Prostate gland (tissue), 2 donors: Measurements from ENCODE around the gene MAPK6. TPM values are rescaled to one million over a fixed set of nuclear protein-coding genes. Genes with fewer than 3 reads are reported as not detected.

ENCODE experiments used
- DNase-seq: peaks from one replicate; pipeline ENCODE4 v3.0.0-alpha.2; 2019; ENCODE audit warnings: low spot score
- H3K27ac ChIP-seq, 2 donors: fragments of 200-600 bp; sonication (generic); 2 replicates each; pipeline ENCODE4 v1.5.1; 2017 to 2019
- H3K27me3 ChIP-seq: fragments of 200-600 bp; sonication (generic); replicated peaks from 2 replicates; pipeline ENCODE4 v1.5.1; 2019; ENCODE audit not compliant: insufficient read depth
- H3K36me3 ChIP-seq, 2 donors: fragments of 200-600 bp; sonication (generic); 1 replicate in 1 of 2; 2 replicates in 1 of 2; pipeline versions ENCODE4 v1.5.1 to v1.8.1; 2017 to 2019
- H3K4me1 ChIP-seq: fragments of 200-600 bp; sonication (generic); replicated peaks from 2 replicates; pipeline ENCODE4 v1.5.1; 2019
- H3K4me3 ChIP-seq, 2 donors: fragments of 200-600 bp; sonication (generic); 2 replicates each; pipeline ENCODE4 v1.5.1; 2017 to 2019
- H3K9me3 ChIP-seq: fragments of 200-600 bp; sonication (generic); 2 replicates; pipeline ENCODE4 v1.5.1; 2017
- POLR2A ChIP-seq: fragments of 450-650 bp; IDR thresholded peaks from one replicate; pipeline ENCODE4 v1.6.1; 2016; ENCODE audit warnings: antibody characterized with exemption, mild to moderate bottlenecking
- POLR2AphosphoS5 ChIP-seq: sonication (generic); formaldehyde crosslinking; IDR thresholded peaks from one replicate; pipeline ENCODE4 v1.6.1; 2017; ENCODE audit warnings: antibody characterized with exemption
- WGBS: methylation state at CpG from one replicate; pipeline ENCODE4 v1.1.5; 2018; 5-methylcytosine and 5-hydroxymethylcytosine counted together
- intact Hi-C: fragments of 100-400 bp; cut with DNase I; formaldehyde crosslinking; loops from one replicate; pipeline ENCODE4 v1.14.2; 2022
- total RNA-seq, 2 donors: library from RNA; depleted of rRNA; stranded (reverse); fragments of >200 nt; gene quantifications; one replicate each; pipeline ENCODE4 v1.1.0, GENCODE V29; 2016
- TF ChIP-seq, protein P1 (sequence below), 4 experiments: fragments of 200-600 bp in 2 of 4; fragments of 450-650 bp in 2 of 4; sonication (generic) in 2 of 4; IDR thresholded peaks; 1 replicate in 3 of 4; 2 replicates in 1 of 4; pipeline ENCODE4 v1.5.1; 2016 to 2019; ENCODE audit warnings: antibody characterized with exemption in 4 of 4, mild to moderate bottlenecking in 2 of 4, moderate library complexity in 2 of 4

MAPK6 gene
- total RNA-seq, 2 donors from 2014 or later = 22.1 to 23.8 TPM

DNA sequence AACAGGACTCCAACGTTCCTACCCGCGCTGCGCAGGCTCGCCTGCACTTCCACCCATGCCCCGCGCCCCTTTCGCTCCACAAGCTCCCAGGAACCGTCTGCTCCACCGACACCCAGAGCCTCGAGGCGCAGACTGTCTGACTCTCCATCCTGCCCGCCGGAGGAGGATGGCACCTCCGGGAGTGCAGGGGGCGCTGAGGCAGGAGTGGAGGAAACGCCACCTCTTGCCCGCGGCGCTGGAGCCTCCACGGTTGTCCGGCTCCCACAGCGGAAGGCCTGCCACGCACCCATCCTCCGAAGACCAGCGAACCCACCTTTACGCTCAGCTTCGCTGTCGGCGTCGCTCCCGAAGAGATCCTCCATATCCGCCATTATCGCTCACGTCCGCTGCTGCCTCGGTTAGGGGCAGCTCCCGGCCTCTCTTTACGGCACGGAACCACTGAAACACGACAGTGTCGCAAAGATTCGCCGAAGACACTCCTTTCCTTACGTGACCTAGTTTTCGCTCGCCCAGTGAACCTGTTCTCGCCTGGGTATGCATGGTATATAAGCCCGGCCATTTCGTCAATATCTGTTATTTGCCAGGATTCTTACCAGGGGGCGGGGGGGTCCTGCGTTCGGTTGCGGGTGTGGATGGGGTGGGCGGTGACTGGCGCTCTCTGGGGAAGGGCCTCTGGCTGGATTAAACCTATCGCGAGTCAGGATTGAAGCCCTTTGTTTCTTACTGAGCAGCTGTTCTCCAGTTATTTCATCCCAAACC is 47.5 kb upstream of the MAPK6 start, which contains the start of gene LEO1:
TSS of gene LEO1 (minus strand) at position 404 of the 759 bp plus-strand sequence. CDS start at position 371, 33 bp downstream.
- peak; percentile 93 for DNase-seq
- H3K9me3 ChIP-seq = no peaks in the 10 kb centered on the region
- peak within 1 kb of the TSS; percentile 79 to 81 for H3K4me3 ChIP-seq
- intact Hi-C loops = loop anchor here (5.0 kb wide), 1 partner anchor 46 kb away; the partner anchor contains the start of gene MAPK6
- H3K4me1 ChIP-seq = no peaks in the 10 kb centered on the region
- H3K27ac ChIP-seq = peak within 1 kb of the TSS; percentile 87 to 91
- H3K36me3 ChIP-seq = no peaks in the 10 kb centered on the region
- peak; percentile 47 for TF ChIP-seq POLR2A
- TF ChIP-seq POLR2AphosphoS5 = peak; percentile 94
- TF ChIP-seq, protein P1, sequence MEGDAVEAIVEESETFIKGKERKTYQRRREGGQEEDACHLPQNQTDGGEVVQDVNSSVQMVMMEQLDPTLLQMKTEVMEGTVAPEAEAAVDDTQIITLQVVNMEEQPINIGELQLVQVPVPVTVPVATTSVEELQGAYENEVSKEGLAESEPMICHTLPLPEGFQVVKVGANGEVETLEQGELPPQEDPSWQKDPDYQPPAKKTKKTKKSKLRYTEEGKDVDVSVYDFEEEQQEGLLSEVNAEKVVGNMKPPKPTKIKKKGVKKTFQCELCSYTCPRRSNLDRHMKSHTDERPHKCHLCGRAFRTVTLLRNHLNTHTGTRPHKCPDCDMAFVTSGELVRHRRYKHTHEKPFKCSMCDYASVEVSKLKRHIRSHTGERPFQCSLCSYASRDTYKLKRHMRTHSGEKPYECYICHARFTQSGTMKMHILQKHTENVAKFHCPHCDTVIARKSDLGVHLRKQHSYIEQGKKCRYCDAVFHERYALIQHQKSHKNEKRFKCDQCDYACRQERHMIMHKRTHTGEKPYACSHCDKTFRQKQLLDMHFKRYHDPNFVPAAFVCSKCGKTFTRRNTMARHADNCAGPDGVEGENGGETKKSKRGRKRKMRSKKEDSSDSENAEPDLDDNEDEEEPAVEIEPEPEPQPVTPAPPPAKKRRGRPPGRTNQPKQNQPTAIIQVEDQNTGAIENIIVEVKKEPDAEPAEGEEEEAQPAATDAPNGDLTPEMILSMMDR (IDR thresholded peaks at IDR 0.05) = peak in 3 of 4 experiments; percentile 30 to 56 (median 31)
- under 1% methylated on average over 58 of the region's 58 CpGs for whole genome bisulfite sequencing
- H3K27me3 ChIP-seq = no peaks in the 10 kb centered on the region

DNA sequence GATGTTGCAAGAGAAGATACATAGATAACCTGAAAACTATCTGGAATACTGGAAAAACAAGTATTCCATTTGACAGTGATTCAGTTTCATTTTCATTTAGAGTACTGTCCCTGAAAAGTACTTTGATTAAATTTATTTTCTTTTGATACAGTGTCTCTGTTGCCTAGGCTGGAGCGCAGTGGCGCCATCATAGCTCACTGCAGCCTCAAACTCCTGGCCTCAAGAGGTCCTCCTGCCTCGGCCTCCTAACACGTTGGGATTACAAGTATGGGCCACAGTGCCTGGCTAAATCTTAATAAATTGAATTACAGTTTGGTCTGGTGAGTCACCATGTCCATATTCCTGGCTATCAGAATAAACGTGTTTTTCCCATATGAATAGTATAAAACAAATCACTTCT is 45.8 kb upstream of the MAPK6 start:
- intact Hi-C loops = loop anchor here (5.0 kb wide), 1 partner anchor 44 kb away; the partner anchor contains the start of gene MAPK6
- H3K36me3 ChIP-seq = no peaks in the 10 kb centered on the region
- DNase-seq = no peak
- H3K4me1 ChIP-seq = no peaks in the 10 kb centered on the region
- TF ChIP-seq POLR2AphosphoS5 (no peak), POLR2A (no peak)
- TF ChIP-seq, protein P1 (IDR thresholded peaks at IDR 0.05) = no peak
- no peaks in the 10 kb centered on the region for H3K27me3 ChIP-seq
- no peak overlapping the region for H3K4me3 ChIP-seq
- H3K9me3 ChIP-seq = no peaks in the 10 kb centered on the region
- no peak overlapping the region for H3K27ac ChIP-seq
- WGBS = 68% methylated on average over 5 of the region's 5 CpGs

GRCh38 chr15:51973775-51974174 is 45.2 kb upstream of the MAPK6 start:
- 96% methylated on average over 4 of the region's 4 CpGs for WGBS
- no peaks in the 10 kb centered on the region for H3K9me3 ChIP-seq
- H3K27ac ChIP-seq = no peak overlapping the region
- DNase-seq = no peak
- TF ChIP-seq POLR2A = no peak
- no peak for TF ChIP-seq POLR2AphosphoS5
- TF ChIP-seq, protein P1 (IDR thresholded peaks at IDR 0.05) = no peak
- no peaks in the 10 kb centered on the region for H3K4me1 ChIP-seq
- H3K36me3 ChIP-seq = no peaks in the 10 kb centered on the region
- H3K4me3 ChIP-seq = no peak overlapping the region
- intact Hi-C loops = loop anchor here (5.0 kb wide), 1 partner anchor 44 kb away; the partner anchor contains the start of gene MAPK6
- no peaks in the 10 kb centered on the region for H3K27me3 ChIP-seq

GRCh38 chr15:51982013-51982769 is 36.8 kb upstream of the MAPK6 start:
- no peaks in the 10 kb centered on the region for H3K36me3 ChIP-seq
- no peak overlapping the region for H3K4me3 ChIP-seq
- H3K4me1 ChIP-seq = no peaks in the 10 kb centered on the region
- no peaks in the 10 kb centered on the region for H3K27me3 ChIP-seq
- 11% methylated on average over 7 of the region's 7 CpGs for WGBS
- TF ChIP-seq POLR2AphosphoS5 (no peak), POLR2A (no peak)
- TF ChIP-seq, protein P1 (IDR thresholded peaks at IDR 0.05) = peak in 3 of 4 experiments; percentile 12 to 59 (median 55)
- peak; percentile 26 for DNase-seq
- intact Hi-C loops = loop anchor here (5.0 kb wide), 1 partner anchor 95 kb away; no protein-coding TSS in a partner anchor
- H3K27ac ChIP-seq = peak overlapping the region; percentile 33 to 51
- H3K9me3 ChIP-seq = no peaks in the 10 kb centered on the region
